Measurements from ENCODE around the gene SF3B2.
"Not testable (repeated sequence)": the region's sequence is repeated elsewhere in the genome, so short reads cannot be mapped to it uniquely, and the experiment has no call there.

Gene SF3B2

GRCh38 chr11:66051766-66052663, at the start of gene SF3B2:
Gene SF3B2, plus strand, starts transcription at chr11:66052364. Its CDS starts 21 bp downstream, at chr11:66052385.
- Mint-ChIP-seq H3K4me1 (peaks cover 32% of the 10 kb centered on the region), H3K36me3 (peaks cover 53% of the 10 kb centered on the region), H3K9me3 (no peaks in the 10 kb centered on the region), H3K27ac (peak within 1 kb of the TSS; percentile 100), H3K4me3 (peak within 1 kb of the TSS; percentile 100)
- ATAC-seq = peak; percentile 99
- DNase-seq (ENCODE audit: low spot score in 2 of 2) = peak; percentile 87 to 96

- Mint-ChIP-seq H3K4me3 (peak overlapping the region; percentile 99), H3K27ac (peak overlapping the region; percentile 96), H3K9me3 (no peaks in the 10 kb centered on the region), H3K4me1 (peaks cover 31% of the 10 kb centered on the region), H3K36me3 (peaks cover 78% of the 10 kb centered on the region)
- ATAC-seq (peak; percentile 81), DNase-seq (ENCODE audit: low spot score in 2 of 2) (no peak)
Measured at GRCh38 chr11:66002648-66003225, 49.4 kb upstream of the SF3B2 start.

DNA sequence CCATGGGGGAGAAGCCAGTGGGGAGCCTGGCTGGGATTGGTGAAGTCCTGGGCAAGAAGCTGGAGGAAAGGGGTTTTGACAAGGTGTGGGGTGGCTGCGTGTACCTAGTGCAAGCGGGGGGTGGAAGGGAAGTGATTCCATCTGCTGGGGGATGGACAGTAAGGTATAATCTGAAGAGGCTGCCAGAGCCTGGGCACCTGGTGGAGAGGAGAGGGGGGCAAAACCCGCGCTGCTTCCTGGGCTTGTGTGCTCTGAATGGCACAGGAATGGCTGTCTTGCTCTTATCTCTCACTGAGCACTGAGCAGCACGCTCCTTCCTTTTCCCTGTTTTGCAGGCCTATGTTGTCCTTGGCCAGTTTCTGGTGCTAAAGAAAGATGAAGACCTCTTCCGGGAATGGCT, 48.9 kb upstream of the SF3B2 start:
- peaks cover 73% of the 10 kb centered on the region for H3K36me3 Mint-ChIP-seq
- DNase-seq (ENCODE audit: low spot score in 2 of 2) = no peak
- peaks cover 28% of the 10 kb centered on the region for H3K4me1 Mint-ChIP-seq

DNA sequence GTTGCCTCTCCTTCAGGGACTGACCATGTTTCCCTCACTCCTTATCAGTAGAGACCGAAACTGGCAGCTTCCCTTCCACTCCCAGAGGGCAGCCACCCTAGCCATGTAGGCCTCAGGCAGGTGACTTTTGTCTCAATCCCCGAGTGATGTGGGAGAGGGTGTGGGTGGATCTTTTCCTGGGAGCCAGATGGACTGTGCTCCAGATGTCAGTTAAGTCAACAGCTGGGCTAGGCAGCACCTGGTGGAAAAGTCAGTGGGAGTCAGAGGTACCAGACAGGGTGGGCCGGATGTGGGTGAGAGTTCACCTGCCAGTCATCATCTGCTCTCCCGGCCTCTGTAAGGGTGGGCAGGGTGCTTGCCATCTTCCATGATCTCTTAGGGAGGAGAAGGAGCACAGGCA, 48.0 kb upstream of the SF3B2 start:
- DNase-seq (ENCODE audit: low spot score in 2 of 2) = no peak
- peaks cover 22% of the 10 kb centered on the region for H3K4me1 Mint-ChIP-seq
- ATAC-seq = no peak
- peak overlapping the region; percentile 43 for H3K27ac Mint-ChIP-seq
- H3K36me3 Mint-ChIP-seq = peaks cover 64% of the 10 kb centered on the region
- no peaks in the 10 kb centered on the region for H3K9me3 Mint-ChIP-seq
- peak overlapping the region; percentile 99 for H3K4me3 Mint-ChIP-seq

More for the DNA sequence above, 48.9 kb upstream of the SF3B2 start:
- H3K27ac Mint-ChIP-seq = peak overlapping the region; percentile 96
- no peaks in the 10 kb centered on the region for H3K9me3 Mint-ChIP-seq
- peak overlapping the region; percentile 99 for H3K4me3 Mint-ChIP-seq
- ATAC-seq = no peak

DNA sequence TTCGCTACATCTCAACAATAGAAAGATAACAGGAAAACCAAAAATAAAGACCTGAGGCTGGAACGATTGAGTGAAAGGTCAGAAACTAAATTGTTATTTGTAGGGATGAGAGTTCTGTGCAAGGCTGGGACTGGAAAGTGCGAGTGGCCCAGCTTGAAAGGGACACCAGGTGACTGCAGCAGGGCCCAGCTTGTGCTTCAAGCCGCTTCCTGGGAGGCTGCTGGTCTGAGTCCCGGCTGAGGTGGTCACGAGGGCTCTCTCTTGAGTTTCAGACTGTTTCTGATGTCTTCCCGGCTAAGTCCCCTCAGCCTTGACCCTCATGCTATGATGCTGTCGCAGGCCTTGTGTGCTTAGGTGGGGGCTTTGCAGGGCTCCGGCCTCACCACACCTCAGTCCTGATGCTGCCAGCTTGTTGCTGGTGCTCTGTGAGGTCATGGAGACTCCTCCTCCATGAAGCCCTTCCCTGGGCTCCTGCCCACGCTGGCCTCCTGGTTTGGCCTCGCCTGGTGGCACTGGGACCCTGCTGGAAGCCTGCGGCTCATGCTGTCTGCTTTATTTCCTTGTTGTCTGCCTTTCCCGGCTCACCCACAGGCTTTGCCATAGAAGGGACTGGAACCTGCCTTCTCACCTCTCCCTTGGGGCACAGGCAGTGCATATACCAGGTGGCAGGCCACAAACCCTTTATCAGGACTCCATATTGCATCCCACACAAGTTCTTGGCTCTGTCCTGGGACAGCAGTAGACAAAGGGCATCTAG, 45.9 kb upstream of the SF3B2 start:
- Mint-ChIP-seq H3K27ac (peak overlapping the region; percentile 17), H3K36me3 (peaks cover 50% of the 10 kb centered on the region), H3K4me1 (peaks cover 8% of the 10 kb centered on the region), H3K9me3 (no peaks in the 10 kb centered on the region), H3K4me3 (no peak overlapping the region)
- ATAC-seq (no peak), DNase-seq (ENCODE audit: low spot score in 2 of 2) (no peak)

DNA sequence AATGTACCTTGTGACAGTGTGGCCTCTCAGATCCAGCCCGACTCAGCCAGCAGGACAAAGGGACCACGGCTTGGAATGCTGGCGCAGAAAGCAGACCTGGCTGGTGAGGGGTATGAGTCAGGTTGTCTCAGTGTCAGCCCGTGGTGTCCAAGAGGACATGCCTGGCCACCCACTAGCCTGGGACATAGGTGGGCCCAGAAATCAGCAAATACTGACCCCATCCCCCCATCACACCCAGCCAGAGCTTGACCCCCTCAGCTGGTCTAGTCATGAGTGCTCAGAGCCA, 45.3 kb upstream of the SF3B2 start:
- Mint-ChIP-seq H3K27ac (no peak overlapping the region), H3K9me3 (no peaks in the 10 kb centered on the region), H3K36me3 (peaks cover 46% of the 10 kb centered on the region)

GRCh38 chr11:66007201-66007634, 44.9 kb upstream of the SF3B2 start:
- H3K4me1 Mint-ChIP-seq = peaks cover 8% of the 10 kb centered on the region
- ATAC-seq = no peak

More for the DNA sequence above, 45.3 kb upstream of the SF3B2 start:
- peaks cover 8% of the 10 kb centered on the region for H3K4me1 Mint-ChIP-seq
- DNase-seq (ENCODE audit: low spot score in 2 of 2) = no peak
- no peak overlapping the region for H3K4me3 Mint-ChIP-seq
- no peak for ATAC-seq

GRCh38 chr11:66008095-66008467, 44.1 kb upstream of the SF3B2 start:
- H3K4me1 Mint-ChIP-seq = peaks cover 4% of the 10 kb centered on the region
- H3K4me3 Mint-ChIP-seq = no peak overlapping the region
- H3K9me3 Mint-ChIP-seq = no peaks in the 10 kb centered on the region
- ATAC-seq (no peak), DNase-seq (ENCODE audit: low spot score in 2 of 2) (no peak)
- peak overlapping the region; percentile 32 for H3K27ac Mint-ChIP-seq
- peaks cover 34% of the 10 kb centered on the region for H3K36me3 Mint-ChIP-seq

More at GRCh38 chr11:66007201-66007634, 44.9 kb upstream of the SF3B2 start:
- peak overlapping the region; percentile 32 for H3K27ac Mint-ChIP-seq
- DNase-seq (ENCODE audit: low spot score in 2 of 2) = no peak
- H3K9me3 Mint-ChIP-seq = no peaks in the 10 kb centered on the region
- H3K36me3 Mint-ChIP-seq = peaks cover 42% of the 10 kb centered on the region
- H3K4me3 Mint-ChIP-seq = no peak overlapping the region

GRCh38 chr11:66008468-66009101, 43.6 kb upstream of the SF3B2 start:
- no peaks in the 10 kb centered on the region for H3K9me3 Mint-ChIP-seq
- H3K4me3 Mint-ChIP-seq = no peak overlapping the region
- H3K4me1 Mint-ChIP-seq = no peaks in the 10 kb centered on the region
- no peak for DNase-seq (ENCODE audit: low spot score in 2 of 2)
- no peak overlapping the region for H3K27ac Mint-ChIP-seq
- H3K36me3 Mint-ChIP-seq = peaks cover 29% of the 10 kb centered on the region
- ATAC-seq = no peak

GRCh38 chr11:66010036-66010435, 42.1 kb upstream of the SF3B2 start:
- H3K36me3 Mint-ChIP-seq = peaks cover 14% of the 10 kb centered on the region
- H3K27ac Mint-ChIP-seq; H3K4me1 Mint-ChIP-seq; DNase-seq (ENCODE audit: low spot score in 2 of 2); H3K9me3 Mint-ChIP-seq; H3K4me3 Mint-ChIP-seq; ATAC-seq: not testable (repeated sequence)

- DNase-seq (ENCODE audit: low spot score in 2 of 2) = no peak
- peaks cover 4% of the 10 kb centered on the region for H3K36me3 Mint-ChIP-seq
- H3K4me3 Mint-ChIP-seq = no peak overlapping the region
- no peaks in the 10 kb centered on the region for H3K9me3 Mint-ChIP-seq
- H3K4me1 Mint-ChIP-seq = no peaks in the 10 kb centered on the region
- H3K27ac Mint-ChIP-seq = no peak overlapping the region
- no peak for ATAC-seq
Measured at GRCh38 chr11:66011239-66011784, 40.9 kb upstream of the SF3B2 start.

GRCh38 chr11:66011785-66012303, 40.3 kb upstream of the SF3B2 start, which contains the start of gene CST6:
Gene CST6, plus strand, starts transcription at chr11:66012008. Its CDS starts 37 bp downstream, at chr11:66012045.
- ATAC-seq (no peak), DNase-seq (ENCODE audit: low spot score in 2 of 2) (no peak)
- H3K4me3 Mint-ChIP-seq = no peak within 1 kb of the TSS

DNA sequence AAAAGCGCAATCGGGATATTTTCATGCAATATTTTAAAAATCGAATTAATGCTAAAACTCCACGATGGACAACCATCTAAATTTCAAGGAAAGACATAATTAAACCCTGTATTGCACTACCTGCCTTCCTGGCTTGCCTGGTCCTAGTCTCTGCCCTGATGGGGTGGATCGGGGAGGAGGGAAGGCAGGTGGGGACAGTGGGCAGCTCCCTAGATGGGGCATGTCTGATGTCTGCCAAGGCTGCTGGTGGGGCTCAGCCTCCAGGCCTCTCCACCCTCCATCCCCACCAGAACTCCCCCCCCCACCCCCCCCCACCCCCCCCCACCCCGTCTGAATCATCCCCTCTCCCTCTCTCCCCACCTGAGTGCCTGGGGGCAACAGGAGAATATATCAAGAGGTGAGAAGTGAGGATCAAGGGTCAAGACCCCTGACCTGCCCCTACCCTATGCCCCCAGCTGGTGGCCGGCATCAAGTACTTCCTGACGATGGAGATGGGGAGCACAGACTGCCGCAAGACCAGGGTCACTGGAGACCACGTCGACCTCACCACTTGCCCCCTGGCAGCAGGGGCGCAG, 39.7 kb upstream of the SF3B2 start:
- Mint-ChIP-seq H3K9me3 (no peaks in the 10 kb centered on the region), H3K27ac (no peak overlapping the region), H3K4me1 (peaks cover 4% of the 10 kb centered on the region), H3K4me3 (no peak overlapping the region), H3K36me3 (no peaks in the 10 kb centered on the region)
- no peak for DNase-seq (ENCODE audit: low spot score in 2 of 2)
- no peak for ATAC-seq

More at GRCh38 chr11:66011785-66012303, 40.3 kb upstream of the SF3B2 start, which contains the start of gene CST6:
- Mint-ChIP-seq H3K27ac (no peak within 1 kb of the TSS), H3K4me1 (no peaks in the 10 kb centered on the region), H3K36me3 (no peaks in the 10 kb centered on the region), H3K9me3 (no peaks in the 10 kb centered on the region)
